Peyer's patch (tissue), 4 donors: Measurements from ENCODE around the gene SHC3. TPM values are rescaled to one million over a fixed set of nuclear protein-coding genes. Genes with fewer than 3 reads are reported as not detected.
A peak's percentile ranks its signal among the peaks of the same experiment; 100 is the strongest.

ENCODE experiments used
- DNase-seq, 3 donors: peaks; one replicate each; pipeline ENCODE4 v3.0.0-alpha.2; 2017 to 2019
- H3K27ac ChIP-seq, 4 donors: fragments of 200-600 bp; sonication (generic); one replicate each; pipeline ENCODE4 v1.5.1; 2016 to 2019
- H3K27me3 ChIP-seq, 2 donors: fragments of 200-600 bp; sonication (generic); one replicate each; pipeline ENCODE4 v1.5.1; 2019
- H3K36me3 ChIP-seq, 3 donors: fragments of 200-600 bp; sonication (generic); one replicate each; pipeline ENCODE4 v1.5.1; 2016 to 2019
- H3K4me1 ChIP-seq, 4 donors: fragments of 200-600 bp; sonication (generic); one replicate each; pipeline ENCODE4 v1.5.1; 2016 to 2019
- H3K4me3 ChIP-seq, 4 donors: fragments of 200-600 bp; sonication (generic); 1 replicate in 3 of 4; 2 replicates in 1 of 4; pipeline ENCODE4 v1.5.1; 2016 to 2019; ENCODE audit warnings: mild to moderate bottlenecking in 1 of 4
- H3K9me3 ChIP-seq, 4 donors: fragments of 200-600 bp; sonication (generic); one replicate each; pipeline ENCODE4 v1.5.1; 2016 to 2019; ENCODE audit warnings: mild to moderate bottlenecking in 1 of 4
- POLR2A ChIP-seq, 2 donors: fragments of 450-650 bp; IDR thresholded peaks; one replicate each; pipeline ENCODE4 v1.5.1; 2017; ENCODE audit warnings: antibody characterized with exemption in 2 of 2, mild to moderate bottlenecking in 2 of 2, moderate library complexity in 2 of 2
- total RNA-seq, 4 donors: library from RNA; depleted of rRNA; stranded (reverse); fragments of >200 nt; gene quantifications; one replicate each; pipeline ENCODE4 v1.1.0, GENCODE V29; 2016
- TF ChIP-seq, protein P1 (sequence below), 6 experiments: fragments of 450-650 bp in 4 of 6; fragments of 200-600 bp in 2 of 6; sonication (generic) in 1 of 6; IDR thresholded peaks; one replicate each; pipeline ENCODE4 v1.5.1; 2017 to 2019; ENCODE audit warnings: antibody characterized with exemption in 6 of 6, mild to moderate bottlenecking in 3 of 6, moderate library complexity in 1 of 6

Gene SHC3
- total RNA-seq, 4 donors from 2014 or later: 0.88 to 5.0 (median 2.2) TPM

DNA sequence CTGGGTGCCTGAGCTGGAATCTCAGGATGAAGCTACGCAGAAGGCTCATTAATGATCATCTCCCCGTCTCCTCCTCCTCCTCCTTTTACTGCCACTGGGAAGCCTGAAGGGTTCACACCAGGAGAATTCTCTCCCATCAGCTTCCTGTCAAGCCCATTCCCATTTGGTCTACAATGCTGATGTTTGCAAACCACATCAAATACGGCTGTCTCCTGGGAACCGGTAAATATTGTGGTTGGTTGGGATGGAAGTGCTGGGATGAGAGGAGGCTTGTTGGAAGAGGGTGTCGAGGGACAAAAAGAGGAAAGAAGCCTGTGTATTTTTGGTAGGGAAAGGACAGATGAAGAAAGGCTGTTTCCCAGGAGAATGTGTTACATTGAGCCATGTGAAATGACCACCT lies 200.6 kb downstream of the SHC3 start:
- peak in 1 of 3 donors; percentile 2 for DNase-seq
- H3K27me3 ChIP-seq: no peaks in the 10 kb centered on the region
- no peak overlapping the region for H3K27ac ChIP-seq
- H3K9me3 ChIP-seq: no peaks in the 10 kb centered on the region
- TF ChIP-seq POLR2A (IDR thresholded peaks at IDR 0.05): no peak
- TF ChIP-seq, protein P1, sequence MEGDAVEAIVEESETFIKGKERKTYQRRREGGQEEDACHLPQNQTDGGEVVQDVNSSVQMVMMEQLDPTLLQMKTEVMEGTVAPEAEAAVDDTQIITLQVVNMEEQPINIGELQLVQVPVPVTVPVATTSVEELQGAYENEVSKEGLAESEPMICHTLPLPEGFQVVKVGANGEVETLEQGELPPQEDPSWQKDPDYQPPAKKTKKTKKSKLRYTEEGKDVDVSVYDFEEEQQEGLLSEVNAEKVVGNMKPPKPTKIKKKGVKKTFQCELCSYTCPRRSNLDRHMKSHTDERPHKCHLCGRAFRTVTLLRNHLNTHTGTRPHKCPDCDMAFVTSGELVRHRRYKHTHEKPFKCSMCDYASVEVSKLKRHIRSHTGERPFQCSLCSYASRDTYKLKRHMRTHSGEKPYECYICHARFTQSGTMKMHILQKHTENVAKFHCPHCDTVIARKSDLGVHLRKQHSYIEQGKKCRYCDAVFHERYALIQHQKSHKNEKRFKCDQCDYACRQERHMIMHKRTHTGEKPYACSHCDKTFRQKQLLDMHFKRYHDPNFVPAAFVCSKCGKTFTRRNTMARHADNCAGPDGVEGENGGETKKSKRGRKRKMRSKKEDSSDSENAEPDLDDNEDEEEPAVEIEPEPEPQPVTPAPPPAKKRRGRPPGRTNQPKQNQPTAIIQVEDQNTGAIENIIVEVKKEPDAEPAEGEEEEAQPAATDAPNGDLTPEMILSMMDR (IDR thresholded peaks at IDR 0.05): no peak
- H3K4me3 ChIP-seq: no peak overlapping the region
- H3K36me3 ChIP-seq: no peaks in the 10 kb centered on the region
- no peaks in the 10 kb centered on the region for H3K4me1 ChIP-seq

DNA sequence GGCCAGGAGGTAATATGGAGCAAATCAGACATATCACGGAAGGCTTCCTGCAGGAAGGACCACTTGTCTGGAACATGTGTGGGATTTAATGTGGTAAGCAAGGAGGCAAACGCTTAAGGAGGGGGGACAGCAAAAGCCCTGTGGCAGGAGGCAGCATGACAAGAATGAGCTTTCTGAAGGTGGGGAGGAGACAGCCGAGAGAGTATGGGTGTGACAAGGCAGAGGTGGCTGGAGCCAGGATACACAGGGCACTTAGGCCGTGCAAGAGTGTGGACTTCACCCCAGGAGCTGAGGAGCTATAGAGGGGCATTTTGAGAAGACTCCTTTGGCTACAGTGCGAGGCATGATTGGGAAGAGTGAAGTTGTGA lies 201.7 kb downstream of the SHC3 start:
- no peak for TF ChIP-seq POLR2A (IDR thresholded peaks at IDR 0.05)
- TF ChIP-seq, protein P1 (IDR thresholded peaks at IDR 0.05): no peak
- Histone ChIP-seq H3K27me3 (no peaks in the 10 kb centered on the region), H3K9me3 (no peaks in the 10 kb centered on the region), H3K4me3 (no peak overlapping the region), H3K36me3 (no peaks in the 10 kb centered on the region), H3K4me1 (no peaks in the 10 kb centered on the region), H3K27ac (no peak overlapping the region)
- peak in 1 of 3 donors; percentile 5 for DNase-seq

DNA sequence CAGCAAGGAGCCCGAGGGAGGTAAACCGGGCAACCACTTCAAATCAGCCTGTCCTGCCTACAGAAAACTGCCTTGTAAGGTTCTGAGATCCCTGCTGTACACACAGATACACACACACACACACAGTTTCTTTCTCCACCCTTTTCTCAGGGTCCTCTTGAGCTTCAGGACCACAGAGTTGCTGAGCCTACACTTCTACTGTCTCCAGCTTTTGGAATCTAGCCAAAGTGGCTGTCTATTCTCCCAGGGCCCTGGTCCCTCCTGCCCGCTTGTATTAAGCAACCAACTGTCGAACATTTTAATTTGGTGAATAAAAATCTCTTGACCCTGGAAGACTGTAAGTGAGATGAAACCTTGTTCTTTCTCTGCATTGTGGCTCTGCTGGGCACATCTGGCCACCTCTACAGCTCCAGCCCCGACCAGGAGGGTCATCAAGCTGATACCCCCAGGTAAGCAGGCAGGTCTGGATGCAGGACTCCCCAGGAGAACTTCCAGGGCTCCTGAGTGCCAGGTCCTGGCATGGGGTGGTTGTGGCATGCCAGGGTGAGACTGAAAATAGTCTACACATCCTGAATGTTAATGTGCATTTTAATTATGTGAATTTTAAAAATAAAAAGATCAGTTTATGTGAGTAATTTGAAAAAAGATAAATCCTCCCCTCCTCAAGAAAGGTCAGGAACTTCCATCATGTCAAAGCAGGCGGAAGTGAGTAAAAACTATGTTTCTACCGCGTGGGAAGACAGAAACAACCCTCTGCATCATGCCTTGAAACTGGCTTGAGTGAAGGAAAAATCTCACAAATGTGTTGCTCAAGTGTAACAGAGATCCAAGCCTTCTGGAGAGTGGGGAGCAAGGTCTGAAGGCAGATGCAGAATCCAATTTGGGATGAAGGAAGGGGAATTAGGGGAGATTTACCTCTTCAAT lies 202.4 kb downstream of the SHC3 start:
- Histone ChIP-seq H3K27ac (no peak overlapping the region), H3K4me3 (no peak overlapping the region), H3K9me3 (no peaks in the 10 kb centered on the region), H3K36me3 (no peaks in the 10 kb centered on the region), H3K4me1 (no peaks in the 10 kb centered on the region), H3K27me3 (no peaks in the 10 kb centered on the region)
- DNase-seq: peak in 1 of 3 donors; percentile 25
- TF ChIP-seq, protein P1 (IDR thresholded peaks at IDR 0.05): no peak
- TF ChIP-seq POLR2A (IDR thresholded peaks at IDR 0.05): no peak

DNA sequence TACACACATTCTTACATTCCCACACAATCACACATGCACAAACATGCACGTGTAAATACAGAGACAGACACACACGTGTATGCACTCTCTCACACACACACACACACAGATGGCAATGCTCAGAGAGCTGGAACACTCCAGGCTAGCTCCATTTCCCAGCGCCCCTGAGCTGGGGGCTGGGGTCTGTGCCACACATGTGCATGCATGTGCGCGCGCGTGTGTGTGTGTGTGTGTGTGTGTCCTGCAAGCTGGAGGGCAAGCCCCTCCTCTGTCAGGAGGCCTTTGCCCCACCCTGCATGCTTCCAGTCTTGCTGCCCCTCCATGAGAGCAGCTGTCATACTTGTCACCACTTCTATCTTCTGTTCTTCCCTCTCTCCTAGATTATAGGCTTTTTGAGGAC lies 204.0 kb downstream of the SHC3 start:
- Histone ChIP-seq H3K9me3 (no peaks in the 10 kb centered on the region), H3K27ac (no peak overlapping the region), H3K4me1 (no peaks in the 10 kb centered on the region), H3K4me3 (no peak overlapping the region), H3K27me3 (no peaks in the 10 kb centered on the region), H3K36me3 (no peaks in the 10 kb centered on the region)
- no peak for DNase-seq
- no peak for TF ChIP-seq POLR2A (IDR thresholded peaks at IDR 0.05)
- TF ChIP-seq, protein P1 (IDR thresholded peaks at IDR 0.05): no peak

DNA sequence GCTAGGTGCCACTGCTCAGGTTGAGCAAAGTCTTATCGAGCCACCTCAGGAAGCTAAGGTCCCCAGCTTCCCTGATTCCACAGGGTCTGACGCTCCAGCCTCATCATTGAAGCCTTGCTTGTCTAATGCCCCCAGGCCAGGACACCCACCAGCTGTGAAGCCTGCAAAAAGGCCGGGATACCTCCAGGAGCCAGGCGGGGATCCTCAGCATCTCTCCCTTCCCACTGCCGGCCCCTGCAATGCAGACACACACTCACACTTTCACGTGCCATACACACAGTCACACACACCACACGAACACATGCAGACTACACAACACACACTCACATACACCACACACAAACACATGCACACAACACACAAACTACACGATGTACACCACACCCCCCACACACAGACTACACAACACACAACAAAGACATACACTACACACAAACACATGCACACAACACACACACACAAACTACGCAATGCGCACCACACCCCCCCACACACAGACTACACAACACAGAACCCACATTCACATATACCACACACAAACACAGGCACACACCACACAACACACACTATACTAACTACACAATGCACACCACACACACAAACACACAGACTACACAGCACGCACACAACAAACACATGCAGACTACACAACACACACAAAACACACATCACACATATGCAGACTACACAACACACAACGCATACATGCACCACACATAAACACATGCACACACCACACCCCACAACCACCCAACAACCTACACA lies 205.2 kb downstream of the SHC3 start:
- Histone ChIP-seq H3K4me1 (no peaks in the 10 kb centered on the region), H3K4me3 (no peak overlapping the region), H3K9me3 (no peaks in the 10 kb centered on the region), H3K27me3 (no peaks in the 10 kb centered on the region), H3K27ac (no peak overlapping the region), H3K36me3 (no peaks in the 10 kb centered on the region)
- TF ChIP-seq POLR2A (IDR thresholded peaks at IDR 0.05): no peak
- DNase-seq: no peak

- H3K27me3 ChIP-seq: no peaks in the 10 kb centered on the region
- no peak for DNase-seq
- H3K36me3 ChIP-seq: no peaks in the 10 kb centered on the region
- H3K9me3 ChIP-seq: no peaks in the 10 kb centered on the region
- H3K27ac ChIP-seq: no peak overlapping the region
- no peak overlapping the region for H3K4me3 ChIP-seq
- no peaks in the 10 kb centered on the region for H3K4me1 ChIP-seq
- no peak for TF ChIP-seq POLR2A (IDR thresholded peaks at IDR 0.05)
- TF ChIP-seq, protein P1 (IDR thresholded peaks at IDR 0.05): no peak
Observed at GRCh38 chr9:88972401-88972800, 206.2 kb downstream of the SHC3 start.
